Activated naive CD8-positive, alpha-beta T cell treated with anti-CD3 and anti-CD28 coated beads for 36 hours (primary cell): Measurements from ENCODE around the gene RETREG1. TPM values are rescaled to one million over a fixed set of nuclear protein-coding genes. Genes with fewer than 3 reads are reported as not detected.
"Not testable (repeated sequence)": the region's sequence is repeated elsewhere in the genome, so short reads cannot be mapped to it uniquely, and the experiment has no call there.

Experiments used
- DNase-seq: peaks from one replicate; pipeline ENCODE4 v3.0.0; 2021
- H3K27ac Mint-ChIP-seq: one replicate; pipeline ENCODE4 v1.8.0; 2022; ENCODE audit warnings: mild to moderate bottlenecking, moderate library complexity, mixed read lengths
- H3K27me3 Mint-ChIP-seq: one replicate; pipeline ENCODE4 v1.8.0; 2022; ENCODE audit warnings: mild to moderate bottlenecking, mixed read lengths
- H3K36me3 Mint-ChIP-seq: one replicate; pipeline ENCODE4 v1.8.0; 2021; ENCODE audit warnings: mild to moderate bottlenecking, mixed read lengths
- H3K4me1 Mint-ChIP-seq: one replicate; pipeline ENCODE4 v1.8.0; 2021; ENCODE audit warnings: mixed read lengths
- H3K4me3 Mint-ChIP-seq: one replicate; pipeline ENCODE4 v1.8.0; 2022; ENCODE audit warnings: mild to moderate bottlenecking, moderate library complexity, mixed read lengths
- H3K9me3 Mint-ChIP-seq: one replicate; pipeline ENCODE4 v1.8.0; 2022; ENCODE audit warnings: mixed read lengths
- total RNA-seq, 2 experiments: library from RNA; stranded (reverse); gene quantifications; one replicate each; pipeline ENCODE4 v1.2.3, GENCODE V29; 2021

RETREG1 gene
- total RNA-seq, 2 experiments from 2014 or later = 25.1 to 27.3 TPM

GRCh38 chr5:16541592-16541991 lies 75.2 kb downstream of the RETREG1 start:
- H3K27ac Mint-ChIP-seq, H3K4me3 Mint-ChIP-seq, DNase-seq, H3K9me3 Mint-ChIP-seq, H3K27me3 Mint-ChIP-seq, H3K36me3 Mint-ChIP-seq: not testable (repeated sequence)
- H3K4me1 Mint-ChIP-seq = peaks cover 50% of the 10 kb centered on the region

- H3K9me3 Mint-ChIP-seq = no peaks in the 10 kb centered on the region
- DNase-seq = no peak
- H3K4me3 Mint-ChIP-seq = no peak overlapping the region
- H3K27me3 Mint-ChIP-seq = no peaks in the 10 kb centered on the region
- peaks cover 6% of the 10 kb centered on the region for H3K36me3 Mint-ChIP-seq
- H3K27ac Mint-ChIP-seq = no peak overlapping the region
- H3K4me1 Mint-ChIP-seq = peaks cover 51% of the 10 kb centered on the region
These were observed 76.4 kb downstream of the RETREG1 start for GRCh38 chr5:16540421-16540820.

- H3K4me3 Mint-ChIP-seq = no peak overlapping the region
- H3K27me3 Mint-ChIP-seq = no peaks in the 10 kb centered on the region
- DNase-seq = no peak
- peaks cover 48% of the 10 kb centered on the region for H3K4me1 Mint-ChIP-seq
- no peaks in the 10 kb centered on the region for H3K9me3 Mint-ChIP-seq
- peaks cover 7% of the 10 kb centered on the region for H3K36me3 Mint-ChIP-seq
- H3K27ac Mint-ChIP-seq = no peak overlapping the region
These were observed 77.6 kb downstream of the RETREG1 start for GRCh38 chr5:16539169-16539666.

GRCh38 chr5:16538006-16538405 lies 78.8 kb downstream of the RETREG1 start:
- peaks cover 47% of the 10 kb centered on the region for H3K4me1 Mint-ChIP-seq
- H3K27me3 Mint-ChIP-seq = no peaks in the 10 kb centered on the region
- H3K9me3 Mint-ChIP-seq = no peaks in the 10 kb centered on the region
- no peak overlapping the region for H3K4me3 Mint-ChIP-seq
- peaks cover 7% of the 10 kb centered on the region for H3K36me3 Mint-ChIP-seq
- DNase-seq = no peak
- no peak overlapping the region for H3K27ac Mint-ChIP-seq

- Mint-ChIP-seq H3K27ac (no peak overlapping the region), H3K27me3 (no peaks in the 10 kb centered on the region), H3K9me3 (no peaks in the 10 kb centered on the region), H3K4me1 (peaks cover 41% of the 10 kb centered on the region), H3K36me3 (peaks cover 7% of the 10 kb centered on the region), H3K4me3 (no peak overlapping the region)
- DNase-seq = no peak
These were observed 80.0 kb downstream of the RETREG1 start for GRCh38 chr5:16536818-16537217.

GRCh38 chr5:16536246-16536645 lies 80.6 kb downstream of the RETREG1 start:
- Mint-ChIP-seq H3K4me1 (peaks cover 40% of the 10 kb centered on the region), H3K27ac (no peak overlapping the region), H3K9me3 (no peaks in the 10 kb centered on the region), H3K36me3 (peaks cover 7% of the 10 kb centered on the region), H3K27me3 (no peaks in the 10 kb centered on the region), H3K4me3 (no peak overlapping the region)
- no peak for DNase-seq

GRCh38 chr5:16534280-16534679 lies 82.5 kb downstream of the RETREG1 start:
- Mint-ChIP-seq H3K9me3 (no peaks in the 10 kb centered on the region), H3K4me1 (peaks cover 27% of the 10 kb centered on the region), H3K36me3 (peaks cover 8% of the 10 kb centered on the region), H3K4me3 (no peak overlapping the region), H3K27ac (no peak overlapping the region), H3K27me3 (no peaks in the 10 kb centered on the region)
- DNase-seq = no peak

GRCh38 chr5:16531063-16531648 lies 85.6 kb downstream of the RETREG1 start:
- no peak for DNase-seq
- Mint-ChIP-seq H3K27me3 (no peaks in the 10 kb centered on the region), H3K4me3 (no peak overlapping the region)

GRCh38 chr5:16529306-16529705 lies 87.5 kb downstream of the RETREG1 start:
- Mint-ChIP-seq H3K36me3 (peaks cover 9% of the 10 kb centered on the region), H3K27ac (no peak overlapping the region), H3K9me3 (no peaks in the 10 kb centered on the region), H3K4me3 (no peak overlapping the region), H3K27me3 (no peaks in the 10 kb centered on the region), H3K4me1 (peaks cover 17% of the 10 kb centered on the region)
- no peak for DNase-seq

More at GRCh38 chr5:16531063-16531648, 85.6 kb downstream of the RETREG1 start:
- peaks cover 6% of the 10 kb centered on the region for H3K36me3 Mint-ChIP-seq
- no peak overlapping the region for H3K27ac Mint-ChIP-seq
- no peaks in the 10 kb centered on the region for H3K9me3 Mint-ChIP-seq
- peaks cover 11% of the 10 kb centered on the region for H3K4me1 Mint-ChIP-seq

GRCh38 chr5:16528382-16529110 lies 88.3 kb downstream of the RETREG1 start:
- Mint-ChIP-seq H3K9me3 (no peaks in the 10 kb centered on the region), H3K4me1 (peaks cover 20% of the 10 kb centered on the region), H3K27ac (no peak overlapping the region), H3K36me3 (peaks cover 13% of the 10 kb centered on the region), H3K27me3 (no peaks in the 10 kb centered on the region), H3K4me3 (no peak overlapping the region)
- no peak for DNase-seq

- Mint-ChIP-seq H3K27me3 (no peaks in the 10 kb centered on the region), H3K27ac (no peak overlapping the region), H3K36me3 (peaks cover 17% of the 10 kb centered on the region), H3K4me1 (peaks cover 24% of the 10 kb centered on the region), H3K9me3 (no peaks in the 10 kb centered on the region), H3K4me3 (no peak overlapping the region)
- no peak for DNase-seq
These were observed 91.1 kb downstream of the RETREG1 start for GRCh38 chr5:16525651-16526050.

GRCh38 chr5:16524286-16524685 lies 92.5 kb downstream of the RETREG1 start:
- Mint-ChIP-seq H3K36me3 (peaks cover 16% of the 10 kb centered on the region), H3K9me3 (no peaks in the 10 kb centered on the region), H3K27ac (no peak overlapping the region), H3K4me1 (peaks cover 24% of the 10 kb centered on the region), H3K4me3 (no peak overlapping the region), H3K27me3 (no peaks in the 10 kb centered on the region)
- no peak for DNase-seq

GRCh38 chr5:16521521-16522483 lies 95.0 kb downstream of the RETREG1 start:
- no peak for DNase-seq
- Mint-ChIP-seq H3K36me3 (peaks cover 12% of the 10 kb centered on the region), H3K4me1 (peaks cover 24% of the 10 kb centered on the region), H3K27me3 (no peaks in the 10 kb centered on the region), H3K4me3 (no peak overlapping the region), H3K27ac (no peak overlapping the region), H3K9me3 (no peaks in the 10 kb centered on the region)

- no peaks in the 10 kb centered on the region for H3K27me3 Mint-ChIP-seq
- H3K4me1 Mint-ChIP-seq = peaks cover 23% of the 10 kb centered on the region
- no peak for DNase-seq
- H3K4me3 Mint-ChIP-seq = no peak overlapping the region
- peaks cover 12% of the 10 kb centered on the region for H3K36me3 Mint-ChIP-seq
- H3K27ac Mint-ChIP-seq = no peak overlapping the region
- no peaks in the 10 kb centered on the region for H3K9me3 Mint-ChIP-seq
These were observed 96.0 kb downstream of the RETREG1 start for GRCh38 chr5:16520841-16521240.

- Mint-ChIP-seq H3K4me3 (no peak overlapping the region), H3K27ac (no peak overlapping the region), H3K4me1 (peaks cover 16% of the 10 kb centered on the region), H3K36me3 (peaks cover 10% of the 10 kb centered on the region), H3K27me3 (no peaks in the 10 kb centered on the region), H3K9me3 (no peaks in the 10 kb centered on the region)
- DNase-seq = no peak
These were observed 97.4 kb downstream of the RETREG1 start for GRCh38 chr5:16519435-16519834.
